Raji (cell line): ENCODE data around the gene G6PC3.

Source experiments
- POLR2A ChIP-seq: IDR thresholded peaks from 2 replicates; pipeline ENCODE4 v1.6.1; 2011; ENCODE audit warnings: low read depth, low read length, control low read depth; ENCODE audit not compliant: insufficient read depth

G6PC3 gene

GRCh38 chr17:44087319-44087718 lies 16.8 kb downstream of the G6PC3 start:
- no peak for TF ChIP-seq POLR2A

GRCh38 chr17:44088254-44088653 lies 17.7 kb downstream of the G6PC3 start:
- TF ChIP-seq POLR2A: no peak

GRCh38 chr17:44091200-44091997 lies 20.9 kb downstream of the G6PC3 start:
- TF ChIP-seq POLR2A: no peak

- TF ChIP-seq POLR2A: no peak
Measured at GRCh38 chr17:44092051-44092450, 21.5 kb downstream of the G6PC3 start.

- no peak for TF ChIP-seq POLR2A
Measured at GRCh38 chr17:44093231-44093900, 22.8 kb downstream of the G6PC3 start.

- TF ChIP-seq POLR2A: no peak
Measured at GRCh38 chr17:44094701-44095387, 24.3 kb downstream of the G6PC3 start.

GRCh38 chr17:44095388-44095646 lies 24.8 kb downstream of the G6PC3 start:
- TF ChIP-seq POLR2A: no peak

GRCh38 chr17:44095647-44096496 lies 25.3 kb downstream of the G6PC3 start:
- TF ChIP-seq POLR2A: no peak

GRCh38 chr17:44097110-44097958 lies 26.8 kb downstream of the G6PC3 start:
- TF ChIP-seq POLR2A: no peak

GRCh38 chr17:44102849-44103622 lies 32.5 kb downstream of the G6PC3 start:
- TF ChIP-seq POLR2A: no peak

- no peak for TF ChIP-seq POLR2A
Measured at GRCh38 chr17:44105483-44105882, 34.9 kb downstream of the G6PC3 start.

GRCh38 chr17:44105941-44106340 lies 35.4 kb downstream of the G6PC3 start:
- no peak for TF ChIP-seq POLR2A

- TF ChIP-seq POLR2A: no peak
Measured at GRCh38 chr17:44106801-44107200, 36.3 kb downstream of the G6PC3 start.
